K562 (cell line): ENCODE measurements around the gene CYB5B. TPM values are rescaled to one million over a fixed set of nuclear protein-coding genes. Genes with fewer than 3 reads are reported as not detected.

Experiments
- AFF4 ChIP-seq: sonication (generic); formaldehyde crosslinking; IDR thresholded peaks from 2 replicates; pipeline ENCODE4 v1.8.0; 2023; ENCODE audit warnings: mild to moderate bottlenecking, missing genetic modification reagents
- CBFA2T3 ChIP-seq: fragments of 450-650 bp; IDR thresholded peaks from 2 replicates; pipeline ENCODE4 v1.6.1; 2017
- CBFB ChIP-seq: sonication (generic); formaldehyde crosslinking; IDR thresholded peaks from 2 replicates; pipeline ENCODE4 v1.4.0; 2020; ENCODE audit warnings: mild to moderate bottlenecking, missing genetic modification reagents
- HNRNPK ChIP-seq: fragments of 200-400 bp; formaldehyde crosslinking; IDR thresholded peaks from one replicate; pipeline ENCODE4 v1.6.1; 2018; ENCODE audit warnings: mild to moderate bottlenecking, low read depth, low read length; ENCODE audit not compliant: poor library complexity, severe bottlenecking
- ILK ChIP-seq: fragments of 450-650 bp; IDR thresholded peaks from 2 replicates; pipeline ENCODE4 v1.6.1; 2016; ENCODE audit warnings: missing genetic modification characterization, low read depth, mild to moderate bottlenecking, missing compliant biosample characterization, moderate library complexity, borderline replicate concordance
- MXI1 ChIP-seq: IDR thresholded peaks from 2 replicates; pipeline ENCODE4 v1.6.1; 2011; ENCODE audit warnings: low read depth, mild to moderate bottlenecking, improper control_type of control experiment, low read length
- NR3C1 ChIP-seq: sonication (generic); formaldehyde crosslinking; IDR thresholded peaks from 2 replicates; pipeline ENCODE4 v1.8.1; 2022; ENCODE audit warnings: missing genetic modification reagents
- PYGO2 ChIP-seq: fragments of 450-650 bp; IDR thresholded peaks from 2 replicates; pipeline ENCODE4 v1.6.1; 2016; ENCODE audit warnings: mild to moderate bottlenecking, missing genetic modification characterization, moderate library complexity, missing compliant biosample characterization
- SPI1 ChIP-seq: IDR thresholded peaks from 2 replicates; pipeline ENCODE4 v1.6.1; 2011; ENCODE audit warnings: low read depth, low read length, control low read depth, borderline replicate concordance
- THRA ChIP-seq: fragments of 450-650 bp; IDR thresholded peaks from 2 replicates; pipeline ENCODE4 v1.6.1; 2017; ENCODE audit warnings: mild to moderate bottlenecking, moderate library complexity
- ZNF41 ChIP-seq: fragments of 250-450 bp; sonication (Bioruptor Pico); conservative IDR thresholded peaks from 2 replicates; pipeline ENCODE4 v1.4.0; 2020; ENCODE audit warnings: mild to moderate bottlenecking
- polyA plus RNA-seq, 8 experiments: library from polyadenylated mRNA; depleted of rRNA in 4 of 8; stranded (reverse) in 5 of 8; unstranded in 3 of 8; fragments of >200 nt; fragmentation: Nextera tagmentation in 2 of 8; fragmentation: Illumina TruSeq in 1 of 8; extraction: Ambion mirVana in 2 of 8; extraction: Trizol in 1 of 8; gene quantifications; 2 replicates each; pipeline versions ENCODE4 v1.2.1 to v1.2.3, GENCODE V29; 2011 to 2014; ENCODE audit warnings: inconsistent platforms in 1 of 8, missing spikeins in 1 of 8
- total RNA-seq, 7 experiments: library from RNA; depleted of rRNA in 6 of 7; stranded (reverse); fragments of >200 nt in 6 of 7; fragmentation: Illumina TruSeq in 2 of 7; extraction: Trizol in 2 of 7; gene quantifications; 2 replicates each; pipeline versions ENCODE4 v1.2.1 to v1.2.3, GENCODE V29; 2011 to 2021; ENCODE audit warnings: low replicate concordance in 1 of 7
- TF ChIP-seq, protein P1 (sequence below): fragments of 450-650 bp; formaldehyde crosslinking; IDR thresholded peaks from 2 replicates; pipeline ENCODE4 v1.4.0; 2020; ENCODE audit warnings: mild to moderate bottlenecking, mixed read lengths

CYB5B gene
- total and polyA plus RNA-seq, 9 of the 15 experiments (the other 6 are each of a cell fraction or from before 2014, with no cell fraction given): 29.9 to 274 (median 136) TPM

DNA sequence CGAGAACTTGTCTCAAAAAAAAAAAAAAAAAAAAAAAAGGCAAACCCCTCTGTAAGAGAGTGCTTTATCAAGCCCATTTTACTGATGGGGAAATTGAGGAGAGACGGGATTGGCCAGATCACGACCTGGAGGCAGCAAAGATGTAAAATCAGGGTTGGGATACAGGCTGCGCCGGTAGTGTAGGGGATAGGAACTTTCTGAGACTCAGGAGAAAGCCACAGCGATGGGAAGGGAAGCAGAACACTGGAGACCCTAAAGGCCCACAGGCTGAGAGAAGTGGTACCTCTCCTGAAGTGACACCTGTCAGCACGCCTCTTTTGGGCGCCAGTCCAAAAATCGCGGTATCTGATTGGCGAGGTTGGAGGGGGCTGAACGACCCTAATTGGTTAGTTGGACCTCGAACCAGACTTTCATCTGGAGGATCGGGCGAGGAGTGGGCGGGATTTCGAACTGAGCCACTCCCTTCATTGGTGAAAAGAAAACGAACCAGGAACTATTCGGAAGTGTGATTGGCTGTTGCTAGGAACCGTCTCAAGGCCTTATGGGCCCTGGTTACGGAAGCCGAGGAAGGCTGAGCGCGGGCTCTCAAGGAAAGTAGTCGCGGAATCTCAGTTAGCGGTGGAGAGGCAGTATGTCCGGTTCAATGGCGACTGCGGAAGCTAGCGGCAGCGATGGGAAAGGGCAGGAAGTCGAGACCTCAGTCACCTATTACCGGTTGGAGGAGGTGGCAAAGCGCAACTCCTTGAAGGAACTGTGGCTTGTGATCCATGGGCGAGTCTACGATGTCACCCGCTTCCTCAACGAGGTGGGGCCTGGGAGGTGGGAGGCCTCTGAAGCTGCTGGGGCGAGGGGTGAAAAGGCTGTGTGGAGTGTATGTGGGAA is at the start of gene CYB5B (continued):
- TF ChIP-seq, protein P1, sequence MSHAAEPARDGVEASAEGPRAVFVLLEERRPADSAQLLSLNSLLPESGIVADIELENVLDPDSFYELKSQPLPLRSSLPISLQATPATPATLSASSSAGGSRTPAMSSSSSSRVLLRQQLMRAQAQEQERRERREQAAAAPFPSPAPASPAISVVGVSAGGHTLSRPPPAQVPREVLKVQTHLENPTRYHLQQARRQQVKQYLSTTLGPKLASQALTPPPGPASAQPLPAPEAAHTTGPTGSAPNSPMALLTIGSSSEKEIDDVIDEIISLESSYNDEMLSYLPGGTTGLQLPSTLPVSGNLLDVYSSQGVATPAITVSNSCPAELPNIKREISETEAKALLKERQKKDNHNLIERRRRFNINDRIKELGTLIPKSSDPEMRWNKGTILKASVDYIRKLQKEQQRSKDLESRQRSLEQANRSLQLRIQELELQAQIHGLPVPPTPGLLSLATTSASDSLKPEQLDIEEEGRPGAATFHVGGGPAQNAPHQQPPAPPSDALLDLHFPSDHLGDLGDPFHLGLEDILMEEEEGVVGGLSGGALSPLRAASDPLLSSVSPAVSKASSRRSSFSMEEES (CRISPR knock-in tag): no peak
- TF ChIP-seq CBFA2T3 (no peak), THRA (no peak), AFF4 (CRISPR knock-in tag) (no peak), MXI1 (0 out of 2 replicates have a peak, but pooled peaks have one; percentile 24), SPI1 (no peak), HNRNPK (no peak), ZNF41 (CRISPR knock-in tag) (no peak), ILK (no peak), PYGO2 (tag) (no peak), CBFB (CRISPR knock-in tag) (no peak), NR3C1 (no peak; the same call in 1 of the 2 replicates)
